ENCODE measurements around the gene HDLBP. TPM values are rescaled to one million over a fixed set of nuclear protein-coding genes. Genes with fewer than 3 reads are reported as not detected.
"Not testable (repeated sequence)": the region's sequence is repeated elsewhere in the genome, so short reads cannot be mapped to it uniquely, and the experiment has no call there.

Gene HDLBP
- total and polyA plus RNA-seq, 10 of the 15 experiments (the other 5 are each of a cell fraction or from before 2014, with no cell fraction given): 19.5 to 383 (median 249) TPM

- no peak for TF ChIP-seq MYC (IDR thresholded peaks at IDR 0.05; ENCODE audit: insufficient read depth, insufficient read length, insufficient replicate concordance, low read length, severe bottlenecking)
- no peak for TF ChIP-seq KDM1A (IDR thresholded peaks at IDR 0.05; ENCODE audit: borderline replicate concordance)
- TF ChIP-seq JUND (IDR thresholded peaks at IDR 0.05; ENCODE audit: low read depth, low read length): no peak
- TF ChIP-seq CHD4 (IDR thresholded peaks at IDR 0.05): no peak
- TF ChIP-seq NR2C1 (IDR thresholded peaks at IDR 0.05): no peak
- no peak for TF ChIP-seq SUZ12 (IDR thresholded peaks at IDR 0.05; ENCODE audit: unreplicated experiment)
These were observed 35.6 kb downstream of the HDLBP start (continued) for GRCh38 chr2:241279828-241280227.

- no TSS peak for BruUV-seq (replicated peaks)
- POLR2A ChIA-PET: interaction anchor here (0.6 to 1.6 kb wide), 3 partner anchors 31 to 45 kb away, joined by 3 read pairs; no protein-coding TSS in a partner anchor
- intact Hi-C loops (cut with micrococcal nuclease; ENCODE audit: unreplicated experiment): no loop called here
- in situ Hi-C loops (cut with MboI): no loop called here
- Histone ChIP-seq H3K27me3 (replicated peaks in 1 of 2; ENCODE audit: control insufficient read depth in 2 of 2, insufficient read depth in 2 of 2, low read length in 1 of 2) (no peaks in the 10 kb centered on the region), H3K27ac (ENCODE audit: control insufficient read depth, insufficient read depth) (no peak overlapping the region; the same call in 1 of the 2 replicates), H3K9ac (ENCODE audit: control insufficient read depth, insufficient read depth, low read length) (no peak overlapping the region), H3K4me2 (ENCODE audit: control insufficient read depth, insufficient read depth) (no peak overlapping the region), H3K9me3 (replicated peaks; ENCODE audit: control insufficient read depth, insufficient read depth, low read length) (no peaks in the 10 kb centered on the region; the same call in 2 of the 3 replicates), H3K36me3 (ENCODE audit: control insufficient read depth in 2 of 2, insufficient read depth in 2 of 2, low read length in 1 of 2) (peaks cover 0 to 2% of the 10 kb centered on the region in 2 experiments; a peak in 3 of 4 replicates), H3K4me1 (ENCODE audit: control insufficient read depth, insufficient read depth, low read length) (peaks cover 12% of the 10 kb centered on the region), H2AFZ (ENCODE audit: control insufficient read depth, low read depth, low read length) (no peak overlapping the region), H3K4me3 (no peak overlapping the region), H3K79me2 (ENCODE audit: control insufficient read depth, insufficient read depth, low read length) (peaks cover 73% of the 10 kb centered on the region), H4K20me1 (ENCODE audit: control insufficient read depth, insufficient read depth) (no peaks in the 10 kb centered on the region)
- CTCF ChIA-PET: interaction anchor here (1.2 to 1.9 kb wide), 4 partner anchors 13 to 112 kb away, joined by 3 to 5 read pairs (median 4); no protein-coding TSS in a partner anchor
- no peak for ATAC-seq
- FAIRE-seq: no peak
- 79% methylated on average over 8 of the region's 8 CpGs for WGBS (ENCODE audit: insufficient coverage, insufficient replicate concordance, low lambda C conversion rate, missing lambda C conversion rate)
- DNase-seq (ENCODE audit: low read depth, low spot score): no peak
- SMC1A ChIA-PET (ENCODE audit: uncharacterized antibody, unreplicated experiment): interaction anchor here (1.0 to 1.6 kb wide), 3 partner anchors 35 to 61 kb away, joined by 3 to 11 read pairs (median 4); no protein-coding TSS in a partner anchor
- TF ChIP-seq ZZZ3 (IDR thresholded peaks at IDR 0.05; ENCODE audit: control insufficient read depth, insufficient read length, low read depth): no peak
- TF ChIP-seq HDAC2 (IDR thresholded peaks at IDR 0.05): no peak
- TF ChIP-seq EZH2 (IDR thresholded peaks at IDR 0.05; ENCODE audit: borderline replicate concordance, control insufficient read depth, low read depth, low read length): no peak
- TF ChIP-seq SUPT20H (IDR thresholded peaks at IDR 0.05; ENCODE audit: borderline replicate concordance, control insufficient read depth, low read depth, low read length): no peak
- no peak for TF ChIP-seq NFXL1 (IDR thresholded peaks at IDR 0.05; ENCODE audit: borderline replicate concordance)
- RAD21 ChIA-PET (ENCODE audit: unreplicated experiment): interaction anchor here (1.6 kb wide), 1 partner anchor 84 kb away, joined by 3 read pairs; no protein-coding TSS in a partner anchor
These were observed 36.1 kb downstream of the HDLBP start for GRCh38 chr2:241279413-241279812.

- H4K20me1 ChIP-seq (ENCODE audit: control insufficient read depth, insufficient read depth); POLR2A ChIA-PET; H3K36me3 ChIP-seq (ENCODE audit: control insufficient read depth in 2 of 2, insufficient read depth in 2 of 2, low read length in 1 of 2); H3K9me3 ChIP-seq (replicated peaks; ENCODE audit: control insufficient read depth, insufficient read depth, low read length); in situ Hi-C loops (cut with MboI); intact Hi-C loops (cut with micrococcal nuclease; ENCODE audit: unreplicated experiment); H3K9ac ChIP-seq (ENCODE audit: control insufficient read depth, insufficient read depth, low read length); H2AFZ ChIP-seq (ENCODE audit: control insufficient read depth, low read depth, low read length); DNase-seq (ENCODE audit: low read depth, low spot score); CTCF ChIA-PET; BruUV-seq (replicated peaks); H3K27me3 ChIP-seq (replicated peaks in 1 of 2; ENCODE audit: control insufficient read depth in 2 of 2, insufficient read depth in 2 of 2, low read length in 1 of 2); H3K4me3 ChIP-seq; H3K4me2 ChIP-seq (ENCODE audit: control insufficient read depth, insufficient read depth); FAIRE-seq; ATAC-seq; RAD21 ChIA-PET (ENCODE audit: unreplicated experiment); H3K27ac ChIP-seq (ENCODE audit: control insufficient read depth, insufficient read depth): not testable (repeated sequence)
- 97% methylated on average over 7 of the region's 7 CpGs for WGBS (ENCODE audit: insufficient coverage, insufficient replicate concordance, low lambda C conversion rate, missing lambda C conversion rate)
- Histone ChIP-seq H3K4me1 (ENCODE audit: control insufficient read depth, insufficient read depth, low read length) (peaks cover 16% of the 10 kb centered on the region), H3K79me2 (ENCODE audit: control insufficient read depth, insufficient read depth, low read length) (peaks cover 83% of the 10 kb centered on the region)
- SMC1A ChIA-PET (ENCODE audit: uncharacterized antibody, unreplicated experiment): interaction anchor here (0.7 to 1.2 kb wide), 2 partner anchors 11 to 36 kb away, joined by 3 read pairs; no protein-coding TSS in a partner anchor
These were observed 37.2 kb downstream of the HDLBP start for GRCh38 chr2:241278306-241278705.

Data from GM12878 (cell line).